ENCODE data around the gene LINGO3. TPM values are rescaled to one million over a fixed set of nuclear protein-coding genes. Genes with fewer than 3 reads are reported as not detected.

Gene LINGO3
- total RNA-seq, 1 donor: not detected

DNA sequence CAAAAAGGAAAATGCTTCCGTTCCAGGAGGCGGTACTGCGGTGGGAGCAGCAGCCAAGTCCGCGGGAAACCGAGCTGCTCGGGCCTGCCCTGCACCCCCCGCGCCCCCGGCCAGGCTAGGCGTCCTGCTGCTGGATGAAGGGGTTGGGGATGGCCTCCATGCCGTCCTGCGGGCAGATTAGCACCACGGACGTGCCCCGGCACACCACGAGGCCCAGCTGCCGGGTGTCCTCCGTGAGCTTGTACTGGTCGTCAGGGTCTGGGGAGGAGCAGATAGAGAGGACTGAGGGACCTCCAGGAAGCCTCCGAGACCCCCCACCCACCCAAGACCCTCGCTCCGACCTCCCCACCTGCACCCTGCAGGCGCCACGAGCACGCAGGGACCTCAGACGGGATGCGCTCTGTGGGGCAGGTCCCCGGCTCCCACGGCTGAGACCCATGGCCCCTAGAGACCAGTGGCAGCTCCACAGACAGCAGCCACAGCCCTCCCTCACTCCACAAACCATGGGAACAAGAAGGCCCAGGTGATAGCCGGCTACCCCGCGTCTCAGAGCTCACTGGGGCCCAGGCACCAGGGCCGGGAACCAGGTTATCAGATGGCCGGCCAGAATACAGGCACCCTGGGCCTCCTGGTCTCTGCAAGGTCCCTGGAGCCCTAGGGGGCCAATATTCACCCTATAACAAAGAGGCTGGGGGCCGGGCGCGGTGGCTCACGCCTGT, 13.8 kb upstream of the LINGO3 start:
- Histone ChIP-seq H3K4me2 (ENCODE audit: insufficient read depth, low read length) (no peak overlapping the region), H3K27ac (ENCODE audit: low read depth, low read length) (no peak overlapping the region), H3K79me2 (ENCODE audit: insufficient read depth, low read length) (peaks cover 23% of the 10 kb centered on the region), H3K4me1 (ENCODE audit: insufficient read depth, low read length) (peaks cover 5% of the 10 kb centered on the region), H3K9me3 (ENCODE audit: low read depth, low read length) (no peaks in the 10 kb centered on the region), H3K36me3 (ENCODE audit: insufficient read depth, low read length) (peaks cover 11% of the 10 kb centered on the region), H2AFZ (ENCODE audit: low read length) (no peak overlapping the region), H3K4me3 (ENCODE audit: insufficient read depth, low read length) (no peak overlapping the region), H3K27me3 (ENCODE audit: insufficient read depth, low read length) (no peaks in the 10 kb centered on the region), H4K20me1 (ENCODE audit: insufficient read depth, low read length) (peaks cover 6% of the 10 kb centered on the region)
- DNase-seq (ENCODE audit: insufficient read length, low spot score, missing footprints): no peak
- TF ChIP-seq, protein P1, sequence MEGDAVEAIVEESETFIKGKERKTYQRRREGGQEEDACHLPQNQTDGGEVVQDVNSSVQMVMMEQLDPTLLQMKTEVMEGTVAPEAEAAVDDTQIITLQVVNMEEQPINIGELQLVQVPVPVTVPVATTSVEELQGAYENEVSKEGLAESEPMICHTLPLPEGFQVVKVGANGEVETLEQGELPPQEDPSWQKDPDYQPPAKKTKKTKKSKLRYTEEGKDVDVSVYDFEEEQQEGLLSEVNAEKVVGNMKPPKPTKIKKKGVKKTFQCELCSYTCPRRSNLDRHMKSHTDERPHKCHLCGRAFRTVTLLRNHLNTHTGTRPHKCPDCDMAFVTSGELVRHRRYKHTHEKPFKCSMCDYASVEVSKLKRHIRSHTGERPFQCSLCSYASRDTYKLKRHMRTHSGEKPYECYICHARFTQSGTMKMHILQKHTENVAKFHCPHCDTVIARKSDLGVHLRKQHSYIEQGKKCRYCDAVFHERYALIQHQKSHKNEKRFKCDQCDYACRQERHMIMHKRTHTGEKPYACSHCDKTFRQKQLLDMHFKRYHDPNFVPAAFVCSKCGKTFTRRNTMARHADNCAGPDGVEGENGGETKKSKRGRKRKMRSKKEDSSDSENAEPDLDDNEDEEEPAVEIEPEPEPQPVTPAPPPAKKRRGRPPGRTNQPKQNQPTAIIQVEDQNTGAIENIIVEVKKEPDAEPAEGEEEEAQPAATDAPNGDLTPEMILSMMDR (IDR thresholded peaks at IDR 0.05; ENCODE audit: extremely low read depth, low read depth, low read length): no peak

GRCh38 chr19:2320939-2321338, 13.0 kb upstream of the LINGO3 start:
- Histone ChIP-seq H3K79me2 (ENCODE audit: insufficient read depth, low read length) (peaks cover 15% of the 10 kb centered on the region), H3K27ac (ENCODE audit: low read depth, low read length) (no peak overlapping the region), H3K4me1 (ENCODE audit: insufficient read depth, low read length) (peaks cover 7% of the 10 kb centered on the region), H2AFZ (ENCODE audit: low read length) (no peak overlapping the region), H3K4me2 (ENCODE audit: insufficient read depth, low read length) (no peak overlapping the region), H3K27me3 (ENCODE audit: insufficient read depth, low read length) (no peaks in the 10 kb centered on the region), H3K4me3 (ENCODE audit: insufficient read depth, low read length) (no peak overlapping the region), H3K9me3 (ENCODE audit: low read depth, low read length) (no peaks in the 10 kb centered on the region), H3K36me3 (ENCODE audit: insufficient read depth, low read length) (peaks cover 7% of the 10 kb centered on the region), H4K20me1 (ENCODE audit: insufficient read depth, low read length) (peaks cover 4% of the 10 kb centered on the region)
- TF ChIP-seq, protein P1 (IDR thresholded peaks at IDR 0.05; ENCODE audit: extremely low read depth, low read depth, low read length): no peak
- DNase-seq (ENCODE audit: insufficient read length, low spot score, missing footprints): no peak

DNA sequence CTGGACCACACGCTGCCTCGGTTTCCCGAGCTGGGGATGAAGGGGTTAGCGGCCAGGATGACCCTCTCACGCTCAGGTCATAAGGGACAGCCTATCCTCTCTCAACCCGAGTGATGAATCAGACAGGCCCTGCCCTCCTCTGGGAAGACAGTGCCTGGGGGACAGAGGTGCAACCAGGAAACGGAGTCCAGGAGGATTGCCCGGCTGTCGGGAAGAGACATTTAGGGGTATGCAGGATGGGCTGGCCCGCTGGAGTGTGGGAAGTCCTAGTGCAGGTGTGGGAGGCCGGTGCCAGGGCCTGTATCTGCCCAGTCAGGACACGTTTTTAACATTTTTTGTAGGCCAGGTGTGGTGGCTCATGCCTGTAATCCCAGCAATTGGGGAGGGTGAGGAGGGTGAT, 12.1 kb upstream of the LINGO3 start:
- H4K20me1 ChIP-seq (ENCODE audit: insufficient read depth, low read length): peaks cover 4% of the 10 kb centered on the region
- no peak overlapping the region for H3K4me2 ChIP-seq (ENCODE audit: insufficient read depth, low read length)
- H3K4me3 ChIP-seq (ENCODE audit: insufficient read depth, low read length): no peak overlapping the region
- DNase-seq (ENCODE audit: insufficient read length, low spot score, missing footprints): no peak
- no peak overlapping the region for H3K27ac ChIP-seq (ENCODE audit: low read depth, low read length)
- H2AFZ ChIP-seq (ENCODE audit: low read length): no peak overlapping the region
- peaks cover 7% of the 10 kb centered on the region for H3K4me1 ChIP-seq (ENCODE audit: insufficient read depth, low read length)
- peaks cover 4% of the 10 kb centered on the region for H3K36me3 ChIP-seq (ENCODE audit: insufficient read depth, low read length)
- TF ChIP-seq, protein P1 (IDR thresholded peaks at IDR 0.05; ENCODE audit: extremely low read depth, low read depth, low read length): no peak
- peaks cover 6% of the 10 kb centered on the region for H3K79me2 ChIP-seq (ENCODE audit: insufficient read depth, low read length)
- H3K27me3 ChIP-seq (ENCODE audit: insufficient read depth, low read length): no peaks in the 10 kb centered on the region
- H3K9me3 ChIP-seq (ENCODE audit: low read depth, low read length): no peaks in the 10 kb centered on the region

- Histone ChIP-seq H3K4me3 (ENCODE audit: insufficient read depth, low read length) (no peak overlapping the region), H3K36me3 (ENCODE audit: insufficient read depth, low read length) (peaks cover 4% of the 10 kb centered on the region), H3K27ac (ENCODE audit: low read depth, low read length) (no peak overlapping the region), H3K79me2 (ENCODE audit: insufficient read depth, low read length) (peaks cover 1% of the 10 kb centered on the region), H3K9me3 (ENCODE audit: low read depth, low read length) (no peaks in the 10 kb centered on the region), H3K27me3 (ENCODE audit: insufficient read depth, low read length) (no peaks in the 10 kb centered on the region), H2AFZ (ENCODE audit: low read length) (no peak overlapping the region), H3K4me1 (ENCODE audit: insufficient read depth, low read length) (peaks cover 7% of the 10 kb centered on the region), H3K4me2 (ENCODE audit: insufficient read depth, low read length) (no peak overlapping the region), H4K20me1 (ENCODE audit: insufficient read depth, low read length) (no peaks in the 10 kb centered on the region)
- DNase-seq (ENCODE audit: insufficient read length, low spot score, missing footprints): no peak
- TF ChIP-seq, protein P1 (IDR thresholded peaks at IDR 0.05; ENCODE audit: extremely low read depth, low read depth, low read length): no peak
These were observed 11.6 kb upstream of the LINGO3 start for GRCh38 chr19:2319551-2319950.

Measured in osteoblast (primary cell).